GM21360 (cell line): ENCODE measurements around the gene STPG1.

Experiments
- ATAC-seq: cut with Tn5 transposase; IDR thresholded peaks from one replicate; pipeline ENCODE4 v1.9.1; 2021; ENCODE audit warnings: mild to moderate bottlenecking, moderate library complexity; ENCODE audit not compliant: unreplicated experiment

Gene STPG1

GRCh38 chr1:24426744-24427544, 13.4 kb upstream of the STPG1 start:
- ATAC-seq: no peak

GRCh38 chr1:24425922-24426321, 12.3 kb upstream of the STPG1 start:
- no peak for ATAC-seq

GRCh38 chr1:24425441-24425840, 11.9 kb upstream of the STPG1 start:
- no peak for ATAC-seq

DNA sequence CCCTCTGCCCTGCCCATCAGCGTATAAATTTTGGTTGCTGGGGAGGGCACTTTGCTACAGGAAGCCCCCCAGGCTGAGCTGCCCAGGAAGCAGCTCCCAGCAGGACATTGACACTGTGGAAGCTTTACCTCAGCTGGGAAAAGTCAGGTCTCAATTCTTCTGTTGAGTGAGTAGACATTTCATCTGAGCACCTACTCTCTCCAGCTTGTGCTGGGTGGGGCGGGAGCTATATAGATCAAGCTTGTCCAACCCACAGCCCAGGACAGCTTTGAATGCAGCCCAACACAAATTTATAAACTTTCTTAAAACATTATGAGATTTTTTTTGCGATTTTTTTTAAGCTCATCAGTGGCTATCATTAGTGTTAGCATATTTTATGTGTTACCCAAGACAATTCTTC, 11.4 kb upstream of the STPG1 start:
- no peak for ATAC-seq

DNA sequence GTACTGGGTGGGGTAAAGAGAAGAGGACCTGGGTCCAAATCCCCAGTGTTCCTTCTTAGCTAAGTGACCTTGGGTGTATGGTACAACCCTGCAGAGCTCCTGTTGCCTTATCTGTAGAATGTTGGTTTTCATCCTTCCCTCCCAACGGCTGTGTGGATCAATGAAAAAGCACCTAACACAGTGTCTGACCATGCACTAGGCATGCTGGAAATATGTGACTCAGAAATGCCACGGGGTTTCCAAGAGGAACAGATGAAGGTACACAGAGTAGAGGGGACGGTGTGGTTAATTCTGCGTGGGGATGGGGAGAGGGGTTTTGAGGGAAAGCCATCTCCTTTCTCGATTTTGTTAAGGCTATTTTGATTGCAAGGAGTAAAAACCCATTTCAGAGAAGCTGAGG, 10.6 kb upstream of the STPG1 start:
- no peak for ATAC-seq

- no peak for ATAC-seq
These were observed 7.9 kb upstream of the STPG1 start for GRCh38 chr1:24421502-24421901.

DNA sequence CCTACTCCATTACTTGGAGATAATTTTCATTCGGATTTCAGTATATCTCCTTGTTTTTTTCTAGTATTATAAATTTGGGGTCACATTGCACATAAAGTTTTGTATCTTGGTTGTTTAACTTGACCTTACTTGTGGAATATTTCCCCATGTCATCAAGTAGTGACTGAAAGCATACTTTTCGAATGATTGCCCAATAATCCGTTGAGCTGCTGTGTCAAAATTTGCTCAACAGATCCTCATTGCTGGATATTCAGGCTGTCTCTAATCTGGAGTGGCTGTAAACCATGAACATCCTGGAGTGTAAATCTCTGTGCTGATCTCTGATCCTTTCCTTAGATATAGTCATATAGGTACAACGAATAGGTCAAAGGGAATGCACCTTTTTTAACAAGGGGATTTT, 7.0 kb upstream of the STPG1 start:
- ATAC-seq: no peak

GRCh38 chr1:24418898-24419628, 5.5 kb upstream of the STPG1 start:
- no peak for ATAC-seq

GRCh38 chr1:24417681-24418080, 4.1 kb upstream of the STPG1 start:
- no peak for ATAC-seq

GRCh38 chr1:24416666-24417391, 3.2 kb upstream of the STPG1 start:
- no peak for ATAC-seq

DNA sequence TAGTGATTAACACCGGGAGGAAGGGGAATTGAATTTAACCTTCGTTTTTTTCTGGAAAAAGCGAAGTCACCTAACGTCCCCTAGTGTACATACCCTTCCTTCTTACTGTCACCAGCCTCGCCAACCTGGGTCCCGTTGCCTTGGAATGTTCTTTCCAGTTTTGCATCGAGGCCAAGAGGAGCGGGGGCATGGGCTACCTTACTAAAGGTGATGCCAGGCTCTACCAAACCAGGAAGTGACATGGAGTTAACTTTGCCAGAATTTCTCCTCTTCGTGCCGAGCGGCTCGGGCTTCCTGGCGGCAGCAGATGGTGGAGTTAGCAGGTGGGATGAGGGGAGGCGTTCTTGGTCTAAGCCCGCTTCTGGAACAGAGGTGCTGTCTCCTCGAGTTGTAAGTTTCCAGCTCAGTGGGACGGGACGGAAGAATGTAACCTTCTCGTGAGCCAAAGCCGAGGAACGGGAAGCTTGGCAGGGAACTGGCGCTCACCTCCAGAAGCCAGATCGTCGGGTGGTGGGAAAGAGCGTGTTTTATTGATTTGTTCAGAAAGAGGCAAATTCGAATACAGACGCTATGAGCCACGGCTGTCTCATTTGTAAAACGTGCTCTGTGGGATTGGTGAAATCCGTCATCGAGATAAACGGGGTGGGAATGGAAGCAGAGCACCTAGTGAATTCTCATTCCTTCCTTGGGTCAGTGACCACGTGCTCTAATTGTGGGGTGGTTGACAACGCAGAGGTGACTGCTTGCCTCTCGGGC, 2.5 kb upstream of the STPG1 start:
- peak; percentile 2 for ATAC-seq

GRCh38 chr1:24415334-24415909, 1.8 kb upstream of the STPG1 start, which contains the start of gene NIPAL3:
TSS of gene NIPAL3 (plus strand) at chr1:24415802. CDS start at chr1:24419548, 3,746 bp downstream.
- peak; percentile 89 for ATAC-seq

DNA sequence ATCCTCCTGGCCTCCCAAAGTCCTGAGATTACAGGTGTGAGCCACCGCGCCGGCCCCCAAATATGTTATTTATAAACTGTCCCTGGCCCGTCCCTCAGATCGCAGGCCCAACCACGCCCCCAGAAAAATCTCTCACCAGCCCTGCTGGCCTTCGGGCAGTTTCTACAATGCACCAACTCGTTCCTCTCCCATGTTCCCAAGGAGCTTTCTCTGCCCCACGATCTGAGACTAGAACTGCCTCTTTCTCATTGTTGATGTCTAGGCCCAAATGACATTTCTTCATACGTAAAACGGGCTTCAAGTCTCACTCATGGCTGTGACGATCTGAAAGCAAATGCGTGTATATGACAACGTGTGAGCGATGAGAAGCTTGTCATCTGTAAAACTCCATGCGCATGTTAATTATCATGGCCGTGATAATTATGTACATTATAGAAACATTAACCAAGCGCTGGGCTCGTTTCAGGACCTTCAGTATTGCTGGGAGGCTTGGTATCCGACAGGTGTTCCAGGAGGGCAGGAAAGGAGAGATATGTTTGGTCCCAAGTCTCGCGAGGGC, 1.3 kb upstream of the STPG1 start:
- no peak for ATAC-seq

DNA sequence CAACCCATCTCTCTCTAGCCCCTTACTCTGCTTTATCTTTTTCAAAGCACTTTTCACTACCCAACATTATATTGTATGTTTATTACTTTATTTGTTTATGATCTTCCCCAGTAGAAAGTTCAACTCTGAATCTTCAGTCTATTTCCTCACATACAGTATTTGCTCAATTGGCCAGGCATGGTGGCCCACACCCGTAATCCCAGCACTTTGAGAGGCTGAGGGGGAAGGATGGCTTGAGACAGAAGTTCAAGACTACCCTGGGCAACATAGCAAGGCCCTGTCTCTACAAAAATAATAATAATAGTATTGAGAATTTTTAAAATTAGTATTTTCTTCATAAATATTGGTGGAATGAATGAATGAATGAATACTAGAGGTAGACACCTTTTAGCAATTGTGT, 1.2 kb downstream of the STPG1 start:
- ATAC-seq: no peak

DNA sequence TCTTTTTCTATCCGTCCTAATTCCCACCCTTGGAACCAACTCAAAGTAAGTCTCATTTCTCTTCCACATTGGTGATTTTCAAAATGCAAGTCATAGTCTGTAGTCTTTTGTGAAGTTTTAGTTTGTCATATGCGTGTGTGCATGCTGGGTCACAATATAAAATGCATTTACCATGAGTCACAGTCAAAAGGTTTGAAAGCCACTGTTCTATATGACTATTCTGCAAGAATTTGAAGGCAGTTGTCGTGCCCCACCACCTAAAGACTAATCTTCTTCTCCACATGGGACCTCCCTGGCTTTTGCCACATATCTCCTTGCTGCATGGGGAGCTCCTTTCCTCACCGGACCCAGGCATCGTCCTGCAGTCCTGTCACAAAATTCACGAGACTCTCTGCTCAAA, 1.6 kb downstream of the STPG1 start:
- ATAC-seq: no peak

GRCh38 chr1:24410750-24411149, 2.8 kb downstream of the STPG1 start:
- ATAC-seq: no peak

- ATAC-seq: no peak
These were observed 4.0 kb downstream of the STPG1 start for GRCh38 chr1:24409535-24409934.

DNA sequence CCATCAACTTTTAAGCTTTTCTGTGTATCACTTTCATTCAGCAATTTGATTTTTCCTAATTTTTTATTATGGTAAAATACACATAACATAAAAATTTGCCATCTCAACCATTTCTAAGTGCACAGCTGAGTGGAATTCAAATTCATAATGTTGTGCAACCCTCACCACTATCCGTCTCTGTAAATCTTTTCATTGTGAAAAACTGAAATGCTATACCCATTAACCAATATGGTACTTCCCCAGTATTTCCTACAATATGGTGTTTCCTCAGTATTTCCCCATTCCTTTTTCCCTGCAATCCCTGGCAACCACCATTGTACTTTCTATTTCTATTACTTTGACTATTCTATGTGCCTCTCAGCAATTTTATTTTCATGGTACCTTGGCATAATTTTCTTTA, 6.8 kb downstream of the STPG1 start:
- ATAC-seq: no peak

GRCh38 chr1:24403806-24404205, 9.8 kb downstream of the STPG1 start:
- no peak for ATAC-seq

- ATAC-seq: no peak
These were observed 13.5 kb downstream of the STPG1 start for GRCh38 chr1:24400065-24400464.
